Measurements from ENCODE around the gene MGAT4B.

GRCh38 chr5:179791881-179792611, 14.6 kb downstream of the MGAT4B start:
- TF ChIP-seq EP300 (IDR thresholded peaks at IDR 0.05), result no peak
- no peak for TF ChIP-seq CTCF (IDR thresholded peaks at IDR 0.05)
- TF ChIP-seq POLR2AphosphoS5 (IDR thresholded peaks at IDR 0.05), result no peak
